HG02885 (cell line): ENCODE results near the gene SLC12A7.
"Not testable (repeated sequence)": the region's sequence is repeated elsewhere in the genome, so short reads cannot be mapped to it uniquely, and the experiment has no call there.

ENCODE experiments used
- ATAC-seq: cut with Tn5 transposase; IDR thresholded peaks from one replicate; pipeline ENCODE4 v1.9.1; 2021; ENCODE audit warnings: mild to moderate bottlenecking; ENCODE audit not compliant: unreplicated experiment, poor library complexity

The SLC12A7 gene

DNA sequence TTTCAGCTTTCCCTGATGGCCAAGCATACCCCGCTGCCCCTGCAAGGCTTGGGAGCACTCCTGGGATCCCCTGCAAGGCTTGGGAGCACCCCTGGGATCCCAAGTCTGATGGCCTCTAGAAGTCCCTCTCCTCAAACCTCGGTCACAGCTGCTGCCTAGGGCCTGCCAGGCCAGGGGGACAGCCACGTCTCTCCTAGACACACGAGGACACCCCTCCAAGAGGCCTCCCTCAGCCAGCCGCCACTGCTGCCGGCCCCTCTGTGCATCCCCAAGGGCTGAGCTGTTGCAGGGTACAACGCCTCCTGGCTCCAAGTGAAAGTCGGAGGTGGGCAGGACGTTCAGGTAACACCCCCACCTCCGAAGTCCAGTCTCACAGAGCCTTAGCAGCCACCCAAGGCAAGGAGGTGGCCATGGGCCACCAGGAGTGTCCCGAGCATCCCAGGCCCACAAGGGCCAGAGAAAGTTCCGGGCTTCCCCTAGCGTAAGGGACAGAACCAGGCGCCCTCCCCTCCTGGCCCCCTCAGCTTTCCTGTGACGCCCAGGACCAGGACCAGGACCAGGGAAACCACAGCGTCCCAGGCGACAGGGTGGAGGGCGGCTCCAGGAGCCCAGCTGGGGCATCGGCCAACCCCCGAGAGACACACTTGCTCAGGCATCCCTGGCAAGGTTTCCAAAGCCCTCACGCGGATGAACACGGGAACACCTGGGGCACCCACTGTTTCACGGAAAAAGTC, 17.3 kb upstream of the SLC12A7 start:
- no peak for ATAC-seq

GRCh38 chr5:1127959-1128785, 16.3 kb upstream of the SLC12A7 start:
- no peak for ATAC-seq

GRCh38 chr5:1125695-1126094, 13.8 kb upstream of the SLC12A7 start:
- ATAC-seq, result not testable (repeated sequence)

DNA sequence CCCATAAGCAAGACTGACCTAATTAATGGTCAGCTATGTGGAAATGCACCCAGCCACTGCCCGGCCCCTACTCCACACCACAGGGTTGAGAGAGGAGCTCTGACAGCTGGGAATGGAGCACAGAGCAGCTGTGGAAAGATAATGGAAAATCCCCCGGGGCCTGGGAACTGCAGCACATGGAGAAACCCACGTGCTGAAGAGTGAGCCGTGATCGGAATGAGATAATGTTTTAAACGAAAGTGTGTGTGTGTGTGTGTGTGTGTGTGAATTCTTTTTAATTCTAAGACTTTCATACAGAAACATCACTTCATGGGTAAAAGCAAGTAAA, 13.1 kb upstream of the SLC12A7 start:
- no peak for ATAC-seq

- no peak for ATAC-seq
Observed at GRCh38 chr5:1124205-1125029, 12.6 kb upstream of the SLC12A7 start.

GRCh38 chr5:1123418-1124147, 11.7 kb upstream of the SLC12A7 start:
- no peak for ATAC-seq

DNA sequence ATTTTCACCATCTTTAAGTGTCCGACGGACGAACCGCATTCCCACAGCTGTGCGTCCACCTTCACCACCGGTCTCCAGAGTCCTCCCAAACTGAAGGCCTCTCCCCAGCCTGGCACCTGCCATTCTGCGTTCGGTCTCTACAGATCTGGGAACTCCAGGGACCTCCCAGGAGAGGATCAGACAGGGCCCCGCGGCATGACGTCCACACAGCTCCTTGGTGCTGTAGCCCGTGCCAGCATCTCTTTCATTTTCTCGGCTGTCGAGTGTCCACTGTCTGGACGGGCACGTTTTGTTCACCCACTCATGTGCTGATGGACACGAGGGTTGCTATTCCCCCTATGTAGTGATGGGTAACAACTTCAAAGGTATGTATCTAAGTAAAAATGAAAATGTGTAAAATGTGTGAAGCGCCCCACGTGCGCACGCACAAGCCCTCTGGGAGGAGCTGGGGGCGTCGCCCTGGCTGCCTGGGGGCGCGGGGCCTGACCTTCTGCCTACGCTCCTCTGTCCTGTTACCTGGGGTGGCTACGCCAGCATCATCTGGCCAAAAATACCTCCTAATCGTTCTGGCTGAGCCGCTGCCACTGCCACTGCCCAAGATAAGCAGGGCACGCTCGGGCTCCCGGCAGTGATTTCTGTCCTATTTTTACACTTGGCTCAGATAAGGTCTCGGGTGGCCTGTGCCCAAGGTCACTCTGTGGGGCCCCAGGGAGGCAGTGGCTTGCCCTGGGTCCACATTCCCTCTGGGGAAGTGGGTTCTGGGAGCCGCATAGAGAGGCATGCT, 10.8 kb upstream of the SLC12A7 start:
- no peak for ATAC-seq

GRCh38 chr5:1121891-1122290, 10.0 kb upstream of the SLC12A7 start:
- ATAC-seq, result no peak

DNA sequence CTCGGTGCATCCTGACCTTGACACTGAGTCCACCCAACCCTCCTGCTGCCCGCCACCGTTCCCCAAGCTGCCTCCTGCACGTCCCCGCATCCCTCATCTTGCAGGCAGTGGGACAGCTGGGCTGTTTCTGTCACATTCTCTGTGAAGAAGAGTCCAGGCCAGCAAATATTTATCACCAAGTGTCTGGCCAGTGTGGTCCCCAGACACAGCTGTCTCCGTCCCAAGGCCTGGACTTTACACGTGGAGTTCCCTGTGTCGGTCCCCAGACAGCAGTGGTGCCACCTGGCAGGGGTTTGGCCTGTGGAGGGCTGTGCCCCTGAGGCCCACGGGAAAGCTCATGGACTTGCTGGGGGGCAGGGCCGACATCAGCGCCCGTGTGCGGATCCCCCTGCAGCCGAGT, 9.2 kb upstream of the SLC12A7 start:
- no peak for ATAC-seq

GRCh38 chr5:1120236-1120999, 8.6 kb upstream of the SLC12A7 start:
- no peak for ATAC-seq

DNA sequence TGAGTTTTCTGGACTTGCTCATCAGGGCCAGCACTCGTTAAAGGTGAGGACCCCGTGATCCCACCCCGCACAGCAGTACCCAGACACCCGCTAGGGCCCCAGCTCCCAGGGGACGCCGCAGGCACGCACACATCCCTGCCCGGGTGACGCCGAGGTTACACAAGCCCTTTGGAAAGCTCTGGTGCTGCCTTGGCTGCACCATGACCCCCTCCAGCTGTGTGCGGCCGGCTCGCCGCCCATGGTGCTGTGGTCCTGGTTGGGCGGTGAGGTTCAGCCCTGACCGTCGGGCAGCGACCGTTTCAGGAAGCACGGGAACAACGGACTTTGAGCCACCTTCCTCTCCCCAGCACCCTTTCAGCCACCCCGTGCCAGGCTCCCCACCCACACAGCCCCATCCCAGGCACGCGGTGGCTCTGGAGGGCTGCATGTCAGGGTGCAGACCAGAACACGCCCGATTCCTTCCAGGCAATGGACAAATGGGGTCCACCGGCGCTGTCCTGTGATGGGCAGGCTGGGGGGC, 7.5 kb upstream of the SLC12A7 start:
- no peak for ATAC-seq

DNA sequence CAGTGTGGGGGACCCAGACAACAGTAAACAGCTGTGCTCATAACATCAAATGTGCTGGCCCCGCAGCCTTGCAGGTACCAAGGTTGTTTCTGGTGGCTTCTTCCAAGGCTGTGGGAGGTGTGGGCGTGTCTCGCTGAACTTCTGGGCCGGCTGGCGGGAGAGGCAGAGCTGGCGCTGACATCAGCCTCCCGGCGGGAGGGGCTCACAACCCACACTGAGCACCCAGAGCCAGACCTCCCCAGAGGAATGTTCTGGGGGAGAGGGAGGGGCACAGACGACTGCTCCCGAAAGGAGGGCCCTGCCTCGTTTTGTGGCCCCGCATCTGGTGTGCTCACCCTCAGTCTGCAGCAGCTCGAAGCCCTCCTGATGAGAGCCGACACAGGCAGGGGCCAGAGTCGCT, 6.9 kb upstream of the SLC12A7 start:
- ATAC-seq, result no peak

GRCh38 chr5:1118231-1118698, 6.4 kb upstream of the SLC12A7 start:
- ATAC-seq, result no peak

DNA sequence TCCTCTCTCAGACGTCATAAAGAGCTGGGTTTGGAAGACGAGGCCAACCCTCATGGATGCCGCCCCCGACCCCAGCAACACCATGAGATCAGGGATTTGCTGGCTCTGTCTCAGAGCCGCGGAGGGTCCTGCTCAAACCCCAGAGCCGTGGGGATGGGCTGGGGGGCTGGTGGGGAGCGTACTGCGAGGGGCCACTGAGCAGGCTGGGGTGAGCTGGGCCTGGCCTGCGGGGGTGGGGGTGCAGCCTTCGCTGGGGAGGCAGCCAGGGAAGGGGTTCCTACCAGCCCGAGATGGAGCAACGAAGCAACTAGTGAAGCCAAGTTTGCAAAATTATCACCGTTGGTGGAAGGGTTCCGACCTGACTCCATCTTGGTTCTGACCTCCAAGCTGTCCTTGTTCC, 5.1 kb upstream of the SLC12A7 start:
- ATAC-seq, result no peak

GRCh38 chr5:1116109-1116740, 4.4 kb upstream of the SLC12A7 start:
- no peak for ATAC-seq

GRCh38 chr5:1115123-1115815, 3.4 kb upstream of the SLC12A7 start:
- ATAC-seq, result no peak

DNA sequence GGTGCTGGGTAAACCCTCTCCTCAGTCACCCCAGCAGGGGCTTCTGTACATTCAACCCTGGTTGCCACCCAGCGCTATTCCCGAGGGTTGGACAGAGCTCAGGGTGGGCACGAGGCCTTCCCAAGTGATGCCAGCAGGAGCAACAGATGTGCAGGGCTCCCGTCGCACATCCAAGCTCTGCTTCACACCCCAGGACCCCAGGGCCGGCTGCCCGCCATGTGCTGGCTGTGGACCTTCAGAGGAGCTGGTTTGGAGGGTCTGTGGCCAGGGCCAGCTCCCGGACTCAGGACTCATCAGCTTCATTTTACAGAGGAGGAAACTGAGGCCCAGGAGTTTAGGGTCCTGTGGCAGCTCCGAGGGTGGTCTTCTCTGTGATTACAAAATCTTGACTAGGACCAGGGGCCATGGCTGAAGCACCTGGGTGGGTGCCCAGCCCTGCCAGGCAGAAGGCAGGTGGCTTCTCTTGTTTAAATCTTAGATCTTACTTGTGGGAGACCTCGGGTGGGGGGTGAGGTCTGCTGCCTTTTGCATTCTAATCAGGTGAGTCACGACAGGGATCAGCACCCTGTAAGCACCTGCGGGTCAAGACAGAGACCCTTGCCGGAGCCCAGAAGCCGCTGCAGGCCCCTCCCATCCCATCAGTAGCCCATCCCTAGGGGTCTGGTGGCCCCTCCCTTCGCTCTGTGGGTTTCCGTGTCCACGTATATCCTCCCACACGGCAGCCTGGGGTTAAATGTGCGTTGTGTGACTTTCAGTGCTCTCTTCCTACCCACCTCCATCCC, 2.1 kb upstream of the SLC12A7 start:
- no peak for ATAC-seq
